SK-N-SH (cell line): ENCODE data around the gene COL21A1.

Source experiments
- CHD2 ChIP-seq: fragments of 150-350 bp; IDR thresholded peaks from 2 replicates; pipeline ENCODE4 v1.6.1; 2018; ENCODE audit warnings: low read length; ENCODE audit not compliant: partially characterized antibody
- GABPA ChIP-seq: IDR thresholded peaks from 2 replicates; pipeline ENCODE4 v1.4.0; 2012; ENCODE audit warnings: low read depth, mild to moderate bottlenecking
- GATA2 ChIP-seq: sonication (generic); formaldehyde crosslinking; IDR thresholded peaks from 2 replicates; pipeline ENCODE4 v1.5.0; 2020; ENCODE audit warnings: mild to moderate bottlenecking, missing genetic modification reagents
- MEF2A ChIP-seq: IDR thresholded peaks from 2 replicates; pipeline ENCODE4 v1.4.0; 2012; ENCODE audit warnings: low read depth, borderline replicate concordance
- RCOR1 ChIP-seq: fragments of 150-350 bp; IDR thresholded peaks from 2 replicates; pipeline ENCODE4 v1.6.1; 2017; ENCODE audit warnings: antibody characterized with exemption, low read length
- REST ChIP-seq: IDR thresholded peaks from 2 replicates; pipeline ENCODE4 v1.6.1; 2012; ENCODE audit warnings: mild to moderate bottlenecking, low read depth, low read length, moderate library complexity
- RFX5 ChIP-seq: IDR thresholded peaks from 2 replicates; pipeline ENCODE4 v1.6.1; 2012; ENCODE audit warnings: mild to moderate bottlenecking, improper control_type of control experiment, low read length
- SIN3A ChIP-seq: IDR thresholded peaks from 2 replicates; pipeline ENCODE4 v1.6.1; 2012; ENCODE audit warnings: low read depth, mild to moderate bottlenecking, low read length, moderate library complexity, borderline replicate concordance
- USF1 ChIP-seq: IDR thresholded peaks from 2 replicates; pipeline ENCODE4 v1.4.0; 2012; ENCODE audit warnings: low read depth, borderline replicate concordance
- USF2 ChIP-seq: fragments of 150-350 bp; IDR thresholded peaks from 2 replicates; pipeline ENCODE4 v1.6.1; 2017; ENCODE audit warnings: antibody characterized with exemption, low read length, low read depth, borderline replicate concordance
- TF ChIP-seq, protein P1 (sequence below): fragments of 200-600 bp; sonication (generic); IDR thresholded peaks from 2 replicates; pipeline ENCODE4 v1.6.1; 2017; ENCODE audit warnings: antibody characterized with exemption, mild to moderate bottlenecking, moderate library complexity
- TF ChIP-seq, protein P2 (sequence below): IDR thresholded peaks from 2 replicates; pipeline ENCODE4 v1.4.0; 2012; ENCODE audit warnings: low read depth

DNA sequence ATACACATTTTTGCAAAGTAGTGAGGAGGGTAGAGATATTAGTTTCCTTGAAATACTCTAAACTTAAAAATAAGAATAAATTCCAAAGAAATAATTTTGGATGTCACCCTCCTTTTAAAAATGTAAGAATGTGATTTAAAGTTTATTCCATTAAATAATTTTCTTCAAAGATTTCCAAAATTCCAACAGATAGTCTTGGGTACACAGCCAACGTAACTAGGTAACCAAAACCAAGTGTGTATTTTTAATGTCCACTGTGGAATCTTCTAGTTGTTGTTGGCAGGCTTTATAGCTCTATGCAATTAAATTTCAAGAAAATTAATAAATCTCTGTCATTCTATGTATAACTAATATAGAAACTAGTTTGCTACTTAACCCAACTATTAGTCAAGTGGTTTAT is 101.3 kb downstream of the COL21A1 start:
- TF ChIP-seq, protein P1, sequence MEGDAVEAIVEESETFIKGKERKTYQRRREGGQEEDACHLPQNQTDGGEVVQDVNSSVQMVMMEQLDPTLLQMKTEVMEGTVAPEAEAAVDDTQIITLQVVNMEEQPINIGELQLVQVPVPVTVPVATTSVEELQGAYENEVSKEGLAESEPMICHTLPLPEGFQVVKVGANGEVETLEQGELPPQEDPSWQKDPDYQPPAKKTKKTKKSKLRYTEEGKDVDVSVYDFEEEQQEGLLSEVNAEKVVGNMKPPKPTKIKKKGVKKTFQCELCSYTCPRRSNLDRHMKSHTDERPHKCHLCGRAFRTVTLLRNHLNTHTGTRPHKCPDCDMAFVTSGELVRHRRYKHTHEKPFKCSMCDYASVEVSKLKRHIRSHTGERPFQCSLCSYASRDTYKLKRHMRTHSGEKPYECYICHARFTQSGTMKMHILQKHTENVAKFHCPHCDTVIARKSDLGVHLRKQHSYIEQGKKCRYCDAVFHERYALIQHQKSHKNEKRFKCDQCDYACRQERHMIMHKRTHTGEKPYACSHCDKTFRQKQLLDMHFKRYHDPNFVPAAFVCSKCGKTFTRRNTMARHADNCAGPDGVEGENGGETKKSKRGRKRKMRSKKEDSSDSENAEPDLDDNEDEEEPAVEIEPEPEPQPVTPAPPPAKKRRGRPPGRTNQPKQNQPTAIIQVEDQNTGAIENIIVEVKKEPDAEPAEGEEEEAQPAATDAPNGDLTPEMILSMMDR = no peak
- no peak for TF ChIP-seq USF2
- no peak for TF ChIP-seq MEF2A
- no peak for TF ChIP-seq RFX5
- no peak for TF ChIP-seq GATA2
- TF ChIP-seq SIN3A = no peak
- TF ChIP-seq USF1 = no peak
- no peak for TF ChIP-seq REST
- no peak for TF ChIP-seq RCOR1
- TF ChIP-seq CHD2 = no peak
- TF ChIP-seq GABPA = no peak
- TF ChIP-seq, protein P2, sequence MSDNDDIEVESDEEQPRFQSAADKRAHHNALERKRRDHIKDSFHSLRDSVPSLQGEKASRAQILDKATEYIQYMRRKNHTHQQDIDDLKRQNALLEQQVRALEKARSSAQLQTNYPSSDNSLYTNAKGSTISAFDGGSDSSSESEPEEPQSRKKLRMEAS = no peak
